GM12872 (cell line): ENCODE data around the gene ZNF597.

Source experiments
- CTCF ChIP-seq: IDR thresholded peaks from 3 replicates; pipeline ENCODE4 v1.5.1; 2011; ENCODE audit warnings: low read depth, mild to moderate bottlenecking, low read length, moderate library complexity; ENCODE audit not compliant: insufficient read depth

Gene ZNF597, protein sequence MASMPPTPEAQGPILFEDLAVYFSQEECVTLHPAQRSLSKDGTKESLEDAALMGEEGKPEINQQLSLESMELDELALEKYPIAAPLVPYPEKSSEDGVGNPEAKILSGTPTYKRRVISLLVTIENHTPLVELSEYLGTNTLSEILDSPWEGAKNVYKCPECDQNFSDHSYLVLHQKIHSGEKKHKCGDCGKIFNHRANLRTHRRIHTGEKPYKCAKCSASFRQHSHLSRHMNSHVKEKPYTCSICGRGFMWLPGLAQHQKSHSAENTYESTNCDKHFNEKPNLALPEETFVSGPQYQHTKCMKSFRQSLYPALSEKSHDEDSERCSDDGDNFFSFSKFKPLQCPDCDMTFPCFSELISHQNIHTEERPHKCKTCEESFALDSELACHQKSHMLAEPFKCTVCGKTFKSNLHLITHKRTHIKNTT

DNA sequence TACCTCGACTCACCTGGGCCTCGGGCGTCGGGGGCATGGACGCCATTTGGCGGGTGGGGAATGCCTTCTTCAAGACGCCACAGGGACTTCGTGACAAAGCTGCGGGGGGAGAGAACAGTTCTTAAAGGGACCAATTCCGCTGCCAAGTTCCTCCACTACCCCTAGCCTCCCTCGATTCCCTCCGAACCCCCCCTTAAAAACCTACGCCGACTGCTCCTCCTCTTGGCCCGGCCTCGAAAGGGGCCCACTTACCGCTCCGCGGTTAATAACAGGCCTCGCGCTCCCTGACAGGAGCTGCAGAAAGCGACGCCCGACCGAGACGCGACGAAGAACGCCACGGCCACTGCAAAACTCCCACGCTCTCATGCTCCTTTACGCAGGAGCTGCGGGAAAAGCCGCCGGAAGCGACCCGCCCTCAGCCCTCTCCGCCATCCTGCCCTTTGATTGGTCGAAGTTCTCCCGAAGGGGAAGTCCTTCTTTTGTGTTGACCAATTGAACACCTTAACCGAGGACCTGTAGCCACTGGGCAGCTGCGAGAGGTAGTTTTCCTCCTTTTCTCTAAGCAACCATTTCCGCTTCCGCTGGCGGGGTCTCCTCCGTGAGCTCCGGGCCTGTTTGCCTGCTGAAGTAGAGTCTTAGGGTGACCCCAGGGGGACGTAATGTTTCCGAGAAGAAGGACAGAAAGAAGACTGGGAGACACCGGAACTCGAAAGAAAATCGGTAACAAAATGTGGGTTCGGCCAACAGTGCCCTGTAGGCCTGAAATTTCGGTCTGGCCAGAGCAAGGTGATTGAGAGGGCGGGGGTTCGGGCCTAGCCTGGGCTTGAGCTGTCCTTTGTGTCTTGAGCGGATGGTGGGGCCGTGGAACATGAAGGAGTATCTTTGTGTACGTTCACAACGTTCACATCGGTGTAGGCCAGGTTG is at the start of gene ZNF597, which contains the start of gene NAA60:
Gene ZNF597, minus strand, starts transcription at position 397 of the 924 bp plus-strand sequence. Its CDS starts 351 bp downstream, at position 46.
Gene NAA60, plus strand, starts transcription at position 573 of the 924 bp plus-strand sequence. CDS start 32,548 bp downstream, outside the sequence.
- no peak for TF ChIP-seq CTCF

GRCh38 chr16:3492356-3492755 is 49.1 kb upstream of the ZNF597 start:
- TF ChIP-seq CTCF: no peak

DNA sequence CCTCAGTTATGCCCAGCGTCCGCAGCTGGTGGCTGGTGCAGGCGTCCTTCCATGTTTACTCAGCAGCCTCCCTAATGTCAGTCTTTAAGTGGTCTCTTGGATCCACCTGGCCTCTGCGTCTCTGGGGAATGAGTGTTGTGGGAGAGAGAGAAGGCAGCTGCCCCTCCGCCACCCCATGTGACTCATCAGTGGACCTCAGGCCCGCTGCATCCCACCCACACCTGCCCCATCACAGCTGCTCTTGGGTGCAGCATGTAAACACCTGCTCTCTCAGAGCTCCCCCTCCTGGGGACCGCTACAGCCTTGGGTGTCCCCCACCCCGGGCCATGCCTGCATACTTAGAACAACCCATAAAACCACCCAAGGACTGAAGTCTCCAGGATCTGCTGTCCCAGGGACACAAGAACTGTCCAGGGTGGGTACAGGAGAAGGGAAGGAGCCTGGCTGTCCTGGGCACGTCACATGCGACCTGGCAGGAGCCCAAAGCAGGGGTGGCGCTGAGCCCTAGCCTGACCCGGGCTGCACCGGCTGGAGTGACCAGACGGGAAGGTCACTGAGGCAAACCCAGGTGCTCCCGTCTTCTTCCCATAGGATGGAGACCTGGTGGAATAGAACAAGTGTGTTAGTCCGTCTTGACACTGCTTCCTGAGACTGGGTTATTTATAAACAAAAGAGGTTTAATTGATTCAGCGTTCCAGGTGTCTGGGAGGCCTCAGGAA is 47.8 kb upstream of the ZNF597 start:
- TF ChIP-seq CTCF: peak; percentile 22; the same call in 1 of the 3 replicates

DNA sequence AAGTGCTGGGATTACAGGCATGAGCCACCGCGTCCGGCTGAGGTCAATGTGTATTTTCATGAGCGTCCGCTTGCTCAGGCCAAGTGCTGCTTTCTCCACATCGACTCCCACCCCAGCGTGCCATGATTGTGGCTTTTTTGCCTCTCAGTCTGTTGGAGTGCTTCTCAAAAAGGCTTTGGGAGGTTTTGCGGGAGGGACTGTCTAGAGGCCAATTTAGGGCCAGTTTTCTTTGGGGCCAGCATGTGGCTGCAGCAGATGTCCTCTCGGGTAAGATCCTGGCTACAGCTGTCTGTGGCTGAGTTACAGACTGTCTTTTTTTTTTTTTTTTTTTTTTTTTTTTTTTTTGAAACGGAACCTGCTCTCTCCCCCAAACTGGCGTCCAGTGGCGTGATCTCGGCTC is 45.5 kb upstream of the ZNF597 start:
- TF ChIP-seq CTCF: no peak

DNA sequence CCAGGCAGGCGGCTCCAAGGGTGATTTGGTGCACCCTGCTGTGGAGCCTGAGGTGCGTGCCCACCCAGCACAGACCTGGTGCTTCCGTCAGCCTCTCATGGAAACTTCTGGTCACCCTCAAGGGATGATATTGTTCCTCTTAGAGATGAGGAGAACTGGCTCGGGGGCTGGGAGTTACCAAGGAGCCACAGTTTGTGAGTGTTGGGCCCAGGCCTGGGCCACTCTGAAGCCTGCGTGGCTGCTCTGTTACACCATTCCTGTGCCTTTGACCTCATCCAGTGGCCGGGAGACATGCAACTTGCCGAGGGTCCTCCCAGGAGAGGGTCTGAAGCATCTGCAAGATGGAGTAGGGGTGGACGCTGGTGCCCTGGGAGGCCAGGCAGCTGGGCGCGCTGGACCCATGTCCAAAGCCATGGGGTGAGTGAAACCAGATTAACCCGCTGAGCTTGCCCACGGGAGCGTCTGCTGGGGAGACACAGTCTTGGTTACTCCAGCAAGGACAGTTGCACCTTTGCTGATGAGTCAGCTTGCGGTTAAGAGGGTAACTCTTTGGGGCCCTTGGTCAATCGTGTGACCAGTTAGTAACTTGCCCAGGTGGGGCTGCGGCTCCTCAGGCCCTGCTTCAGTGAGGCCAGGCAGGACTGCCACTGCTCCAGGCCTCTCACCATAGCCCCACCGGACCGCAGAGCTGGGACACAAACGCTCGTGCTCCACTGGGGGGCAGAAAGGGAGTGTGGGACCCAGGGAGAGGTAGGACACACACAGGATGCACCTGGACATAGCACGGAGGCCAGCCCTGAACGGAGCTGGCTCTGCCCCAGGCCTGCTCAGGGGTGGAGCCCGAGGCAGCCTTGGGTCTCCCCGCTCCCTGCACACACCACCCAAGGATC is 44.5 kb upstream of the ZNF597 start:
- TF ChIP-seq CTCF: no peak

DNA sequence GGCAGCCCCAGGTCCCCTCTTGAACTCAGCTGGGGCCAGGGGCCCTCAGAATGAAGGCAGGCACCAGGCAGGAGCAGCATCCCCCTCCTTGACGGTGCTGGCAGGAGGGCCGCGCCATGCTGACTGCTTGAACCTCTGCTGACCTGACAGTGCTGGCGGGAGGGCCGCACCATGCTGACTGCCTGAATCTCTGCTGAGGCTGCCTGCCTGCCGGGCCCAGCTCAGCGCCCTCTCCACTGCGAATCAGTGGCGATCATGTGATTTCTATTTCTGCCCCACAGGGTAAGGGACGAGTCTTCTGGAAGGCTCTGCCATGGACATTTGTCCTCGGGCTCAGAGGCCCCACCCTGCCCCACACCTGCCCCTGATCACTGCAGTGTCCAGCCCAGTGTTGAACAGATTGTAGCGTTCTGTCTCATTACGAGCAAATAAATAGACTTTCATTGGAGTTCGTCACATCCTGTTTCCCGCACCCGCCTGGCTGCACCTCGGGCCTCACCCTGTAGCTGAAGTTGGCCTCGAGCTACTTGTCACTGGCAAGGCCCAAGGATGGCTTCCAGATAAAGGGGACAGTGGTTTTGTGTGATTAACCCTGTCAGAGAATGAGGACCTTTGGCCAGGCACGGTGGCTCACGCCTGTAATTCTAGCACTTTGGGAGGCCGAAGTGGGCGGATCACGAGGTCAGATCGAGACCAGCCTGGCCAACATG is 43.4 kb upstream of the ZNF597 start:
- no peak for TF ChIP-seq CTCF
